Transverse colon (tissue), 4 donors: ENCODE results near the gene ATP6V1B1. TPM values are rescaled to one million over a fixed set of nuclear protein-coding genes. Genes with fewer than 3 reads are reported as not detected.

Experiments used
- DNase-seq: peaks from one replicate; pipeline ENCODE4 v3.0.0-alpha.2; 2019
- H3K27ac ChIP-seq, 4 donors: fragments of 200-600 bp; sonication (generic); 2 replicates each; pipeline ENCODE4 v1.5.1; 2016 to 2018; ENCODE audit warnings: inconsistent platforms in 4 of 4
- H3K27me3 ChIP-seq: fragments of 200-600 bp; sonication (generic); 2 replicates; pipeline ENCODE4 v1.5.1; 2017; ENCODE audit warnings: inconsistent platforms
- H3K36me3 ChIP-seq, 4 donors: fragments of 200-600 bp; sonication (generic); 2 replicates each; pipeline ENCODE4 v1.5.1; 2017 to 2019; ENCODE audit warnings: inconsistent platforms in 4 of 4
- H3K4me1 ChIP-seq, 4 donors: fragments of 200-600 bp; sonication (generic); 2 replicates each; pipeline ENCODE4 v1.5.1; 2017 to 2020; ENCODE audit warnings: inconsistent platforms in 4 of 4
- H3K4me3 ChIP-seq, 4 donors: fragments of 200-600 bp; sonication (generic); 1 replicate in 1 of 4; 2 replicates in 3 of 4; pipeline versions ENCODE4 v1.5.1 to v1.6.1; 2017 to 2019; ENCODE audit warnings: inconsistent platforms in 4 of 4
- H3K9me3 ChIP-seq, 2 donors: fragments of 200-600 bp; sonication (generic); 2 replicates each; pipeline ENCODE4 v1.5.1; 2017 to 2019; ENCODE audit warnings: inconsistent platforms in 2 of 2
- EP300 ChIP-seq: sonication (generic); formaldehyde crosslinking; IDR thresholded peaks from one replicate; pipeline ENCODE4 v1.6.1; 2017; ENCODE audit warnings: antibody characterized with exemption, low read depth
- POLR2A ChIP-seq: fragments of 450-650 bp; IDR thresholded peaks from one replicate; pipeline ENCODE4 v1.6.1; 2016; ENCODE audit warnings: antibody characterized with exemption, mild to moderate bottlenecking, moderate library complexity
- POLR2AphosphoS5 ChIP-seq, 3 donors: sonication (generic); formaldehyde crosslinking; IDR thresholded peaks; one replicate each; pipeline ENCODE4 v1.6.1; 2016; ENCODE audit warnings: antibody characterized with exemption in 3 of 3
- WGBS, 2 donors: methylation state at CpG; one replicate each; pipeline ENCODE4 v1.1.5; 2018; ENCODE audit warnings: low coverage in 1 of 2; 5-methylcytosine and 5-hydroxymethylcytosine counted together
- in situ Hi-C, 4 donors: fragments of 200-750 bp; cut with MboI; loops; one replicate each; pipeline versions ENCODE4 v1.15.0 to v1.15.1; 2017; ENCODE audit warnings: low sequenced_read_pairs in 3 of 4, low pct_ligation_motif_present in 1 of 4, low pct_unique_long_range_greater_than_20kb in 1 of 4
- intact Hi-C: fragments of 100-400 bp; cut with DNase I; formaldehyde crosslinking; loops from one replicate; pipeline ENCODE4 v1.15.1; 2023; ENCODE audit warnings: low total_unique reads
- total RNA-seq, 4 donors: library from RNA; depleted of rRNA; stranded (reverse); fragments of >200 nt; gene quantifications; one replicate each; pipeline ENCODE4 v1.1.0, GENCODE V29; 2016
- TF ChIP-seq, protein P1 (sequence below), 5 experiments: fragments of 200-600 bp in 3 of 5; fragments of 450-650 bp in 2 of 5; sonication (generic) in 3 of 5; IDR thresholded peaks; 1 replicate in 2 of 5; 2 replicates in 3 of 5; pipeline ENCODE4 v1.5.1; 2016 to 2017; ENCODE audit warnings: antibody characterized with exemption in 5 of 5, inconsistent platforms in 3 of 5, mild to moderate bottlenecking in 2 of 5, moderate library complexity in 1 of 5

ATP6V1B1 gene
- total RNA-seq, 4 donors from 2014 or later: not detected

DNA sequence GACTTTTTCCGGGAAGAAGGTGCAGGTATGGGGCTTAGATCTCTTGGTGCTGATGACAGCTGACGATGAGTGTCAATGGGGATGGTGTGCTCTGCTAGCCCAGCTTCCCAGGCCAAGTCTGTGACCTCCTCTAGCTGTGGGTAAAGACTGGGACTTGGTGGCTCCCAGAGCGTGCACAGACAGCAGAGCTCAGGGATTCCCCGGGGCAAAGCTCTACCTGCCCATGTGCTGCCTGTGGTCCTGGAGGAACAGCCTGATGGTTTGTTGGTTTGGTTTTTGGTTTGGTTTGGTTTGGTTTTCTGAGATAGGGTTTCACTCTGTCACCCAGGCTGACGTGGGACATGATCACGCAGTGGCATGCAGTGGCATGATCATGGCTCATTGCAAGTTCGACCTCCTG, 19.2 kb downstream of the ATP6V1B1 start:
- Histone ChIP-seq H3K27ac (no peak overlapping the region), H3K4me1 (no peaks in the 10 kb centered on the region), H3K36me3 (no peaks in the 10 kb centered on the region), H3K9me3 (no peaks in the 10 kb centered on the region), H3K27me3 (peaks cover 41% of the 10 kb centered on the region), H3K4me3 (no peak overlapping the region)
- TF ChIP-seq POLR2A (no peak), EP300 (no peak), POLR2AphosphoS5 (IDR thresholded peaks at IDR 0.05) (no peak)
- TF ChIP-seq, protein P1, sequence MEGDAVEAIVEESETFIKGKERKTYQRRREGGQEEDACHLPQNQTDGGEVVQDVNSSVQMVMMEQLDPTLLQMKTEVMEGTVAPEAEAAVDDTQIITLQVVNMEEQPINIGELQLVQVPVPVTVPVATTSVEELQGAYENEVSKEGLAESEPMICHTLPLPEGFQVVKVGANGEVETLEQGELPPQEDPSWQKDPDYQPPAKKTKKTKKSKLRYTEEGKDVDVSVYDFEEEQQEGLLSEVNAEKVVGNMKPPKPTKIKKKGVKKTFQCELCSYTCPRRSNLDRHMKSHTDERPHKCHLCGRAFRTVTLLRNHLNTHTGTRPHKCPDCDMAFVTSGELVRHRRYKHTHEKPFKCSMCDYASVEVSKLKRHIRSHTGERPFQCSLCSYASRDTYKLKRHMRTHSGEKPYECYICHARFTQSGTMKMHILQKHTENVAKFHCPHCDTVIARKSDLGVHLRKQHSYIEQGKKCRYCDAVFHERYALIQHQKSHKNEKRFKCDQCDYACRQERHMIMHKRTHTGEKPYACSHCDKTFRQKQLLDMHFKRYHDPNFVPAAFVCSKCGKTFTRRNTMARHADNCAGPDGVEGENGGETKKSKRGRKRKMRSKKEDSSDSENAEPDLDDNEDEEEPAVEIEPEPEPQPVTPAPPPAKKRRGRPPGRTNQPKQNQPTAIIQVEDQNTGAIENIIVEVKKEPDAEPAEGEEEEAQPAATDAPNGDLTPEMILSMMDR (IDR thresholded peaks at IDR 0.05): no peak
- intact Hi-C loops (no loop called here), in situ Hi-C loops (no loop called here)
- 77 to 85% methylated on average over 3 to 7 of the region's 7 CpGs for WGBS, 2 donors
- DNase-seq: no peak

DNA sequence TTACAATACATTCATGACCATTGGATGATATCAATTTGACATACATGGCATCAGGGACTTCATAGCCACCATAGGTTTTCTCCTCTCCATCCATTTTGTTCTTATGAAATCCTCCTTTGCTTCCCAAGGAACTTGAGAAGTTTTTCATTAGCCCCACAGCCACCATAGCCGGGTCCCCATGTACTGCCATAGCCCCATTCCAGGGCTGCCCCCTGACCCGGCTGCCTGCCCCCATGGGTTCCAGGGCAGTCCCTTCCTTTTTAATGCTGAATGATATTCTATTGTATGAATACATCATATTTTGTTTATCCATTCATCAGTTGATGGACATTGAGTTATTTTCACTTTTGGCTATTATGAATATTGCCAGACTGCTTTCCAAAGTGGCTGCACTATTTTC, 20.4 kb downstream of the ATP6V1B1 start:
- no peak for DNase-seq
- WGBS, 2 donors: 78 to 80% methylated on average over 2 of the region's 2 CpGs
- in situ Hi-C loops: no loop called here
- Histone ChIP-seq H3K27ac (no peak overlapping the region), H3K36me3 (no peaks in the 10 kb centered on the region), H3K4me1 (no peaks in the 10 kb centered on the region), H3K4me3 (no peak overlapping the region), H3K9me3 (no peaks in the 10 kb centered on the region), H3K27me3 (peaks cover 41% of the 10 kb centered on the region)
- TF ChIP-seq, protein P1 (IDR thresholded peaks at IDR 0.05): no peak
- TF ChIP-seq POLR2A (no peak), POLR2AphosphoS5 (IDR thresholded peaks at IDR 0.05) (no peak), EP300 (no peak)
- intact Hi-C loops: no loop called here

DNA sequence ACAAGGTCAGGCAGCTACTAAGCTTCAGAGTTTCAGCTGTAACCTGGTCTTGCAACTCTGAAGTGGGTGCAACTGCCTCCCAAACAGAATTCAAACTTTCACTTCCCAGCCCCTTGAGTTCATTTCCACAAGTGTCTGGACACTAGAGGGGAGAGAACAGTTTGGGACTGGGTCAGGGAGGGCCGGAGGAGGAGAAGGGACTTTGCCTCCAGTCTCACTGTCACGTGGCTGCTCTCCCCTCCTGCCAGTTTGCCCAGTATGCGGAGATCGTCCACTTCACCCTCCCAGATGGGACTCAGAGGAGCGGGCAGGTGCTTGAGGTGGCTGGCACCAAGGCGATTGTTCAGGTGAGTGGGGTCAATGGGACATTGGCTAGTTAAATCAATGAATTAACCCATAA, 22.1 kb downstream of the ATP6V1B1 start:
- intact Hi-C loops (no loop called here), in situ Hi-C loops (no loop called here)
- no peak overlapping the region for H3K4me3 ChIP-seq
- TF ChIP-seq EP300 (no peak), POLR2A (no peak), POLR2AphosphoS5 (IDR thresholded peaks at IDR 0.05) (no peak)
- TF ChIP-seq, protein P1 (IDR thresholded peaks at IDR 0.05): no peak
- WGBS, 2 donors: 40% methylated on average over 6 of the region's 6 CpGs; no CpG with 5 or more reads in 1 of the 2 donors
- H3K4me1 ChIP-seq: no peaks in the 10 kb centered on the region
- no peak for DNase-seq
- no peaks in the 10 kb centered on the region for H3K9me3 ChIP-seq
- no peak overlapping the region for H3K27ac ChIP-seq
- H3K27me3 ChIP-seq: peaks cover 33% of the 10 kb centered on the region
- no peaks in the 10 kb centered on the region for H3K36me3 ChIP-seq

DNA sequence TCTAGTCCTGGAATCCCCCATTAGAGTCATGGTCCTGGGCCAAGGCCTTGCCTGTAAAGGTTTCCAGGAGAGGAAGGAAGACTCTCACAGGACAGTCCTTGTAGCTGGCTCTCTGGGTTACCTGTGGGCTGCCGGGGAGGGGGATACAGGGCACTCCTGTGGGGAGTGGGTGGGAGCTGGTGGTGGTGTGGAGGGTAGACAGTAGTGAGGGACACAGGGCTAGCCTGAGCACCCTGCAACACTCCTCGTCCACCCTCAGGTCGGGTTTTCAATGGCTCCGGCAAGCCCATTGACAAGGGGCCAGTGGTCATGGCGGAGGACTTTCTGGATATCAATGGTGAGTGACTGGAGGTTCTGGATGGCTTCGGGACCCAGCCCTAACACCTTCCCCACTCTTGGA, 23.1 kb downstream of the ATP6V1B1 start:
- peaks cover 32% of the 10 kb centered on the region for H3K27me3 ChIP-seq
- in situ Hi-C loops: no loop called here

More for the DNA sequence above, 23.1 kb downstream of the ATP6V1B1 start:
- intact Hi-C loops: no loop called here
- TF ChIP-seq POLR2A (no peak), POLR2AphosphoS5 (IDR thresholded peaks at IDR 0.05) (no peak), EP300 (no peak)
- TF ChIP-seq, protein P1 (IDR thresholded peaks at IDR 0.05): no peak
- no peak overlapping the region for H3K4me3 ChIP-seq
- no peak for DNase-seq
- no peaks in the 10 kb centered on the region for H3K9me3 ChIP-seq
- 90% methylated on average over 6 of the region's 6 CpGs; no CpG with 5 or more reads in 1 of the 2 donors for WGBS, 2 donors
- no peaks in the 10 kb centered on the region for H3K4me1 ChIP-seq
- H3K36me3 ChIP-seq: no peaks in the 10 kb centered on the region
- H3K27ac ChIP-seq: no peak overlapping the region
